Left ventricle myocardium inferior (tissue), 1 donor: ENCODE results near the gene DDA1. TPM values are rescaled to one million over a fixed set of nuclear protein-coding genes. Genes with fewer than 3 reads are reported as not detected.

Experiments used
- DNase-seq: peaks from one replicate; pipeline ENCODE4 v3.0.0-alpha.2; 2020
- H3K27ac ChIP-seq: fragments of 200-600 bp; replicated peaks from 2 replicates; pipeline ENCODE4 v1.8.0; 2021
- H3K27me3 ChIP-seq: fragments of 200-600 bp; 2 replicates; pipeline ENCODE4 v1.8.0; 2021; ENCODE audit warnings: low read depth
- H3K36me3 ChIP-seq: fragments of 200-600 bp; 2 replicates; pipeline ENCODE4 v1.8.0; 2021
- H3K4me1 ChIP-seq: fragments of 200-600 bp; 2 replicates; pipeline ENCODE4 v1.8.0; 2021
- H3K4me3 ChIP-seq: fragments of 200-600 bp; 2 replicates; pipeline ENCODE4 v1.8.0; 2021; ENCODE audit warnings: mild to moderate bottlenecking, moderate library complexity
- H3K9me3 ChIP-seq: fragments of 200-600 bp; replicated peaks from 2 replicates; pipeline ENCODE4 v1.8.0; 2021
- intact Hi-C: fragments of 100-400 bp; cut with micrococcal nuclease; formaldehyde crosslinking; loops from one replicate; pipeline ENCODE4 v1.11.0; 2022
- total RNA-seq: library from RNA; stranded (reverse); fragmentation: NEBNext Ultra II Directional; extraction: Animal tissue kit (Norgen Biotek cat#: 25700); gene quantifications from one replicate; pipeline ENCODE4 v1.2.1, GENCODE V29; 2021
- TF ChIP-seq, protein P1 (sequence below): fragments of 200-600 bp; IDR thresholded peaks from 2 replicates; pipeline ENCODE4 v1.8.0; 2021; ENCODE audit warnings: antibody characterized with exemption, mild to moderate bottlenecking, borderline replicate concordance
- donor health status: DM: no; HTN: yes; CAD: no; lungs with severe emphysema.

DDA1 gene
- total RNA-seq, 1 donor from 2014 or later, result 35.7 TPM

GRCh38 chr19:17324357-17325114 is 15.2 kb downstream of the DDA1 start:
- TF ChIP-seq, protein P1, sequence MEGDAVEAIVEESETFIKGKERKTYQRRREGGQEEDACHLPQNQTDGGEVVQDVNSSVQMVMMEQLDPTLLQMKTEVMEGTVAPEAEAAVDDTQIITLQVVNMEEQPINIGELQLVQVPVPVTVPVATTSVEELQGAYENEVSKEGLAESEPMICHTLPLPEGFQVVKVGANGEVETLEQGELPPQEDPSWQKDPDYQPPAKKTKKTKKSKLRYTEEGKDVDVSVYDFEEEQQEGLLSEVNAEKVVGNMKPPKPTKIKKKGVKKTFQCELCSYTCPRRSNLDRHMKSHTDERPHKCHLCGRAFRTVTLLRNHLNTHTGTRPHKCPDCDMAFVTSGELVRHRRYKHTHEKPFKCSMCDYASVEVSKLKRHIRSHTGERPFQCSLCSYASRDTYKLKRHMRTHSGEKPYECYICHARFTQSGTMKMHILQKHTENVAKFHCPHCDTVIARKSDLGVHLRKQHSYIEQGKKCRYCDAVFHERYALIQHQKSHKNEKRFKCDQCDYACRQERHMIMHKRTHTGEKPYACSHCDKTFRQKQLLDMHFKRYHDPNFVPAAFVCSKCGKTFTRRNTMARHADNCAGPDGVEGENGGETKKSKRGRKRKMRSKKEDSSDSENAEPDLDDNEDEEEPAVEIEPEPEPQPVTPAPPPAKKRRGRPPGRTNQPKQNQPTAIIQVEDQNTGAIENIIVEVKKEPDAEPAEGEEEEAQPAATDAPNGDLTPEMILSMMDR, result no peak
- H3K4me3 ChIP-seq, result no peak overlapping the region
- peaks cover 40% of the 10 kb centered on the region for H3K36me3 ChIP-seq
- H3K27me3 ChIP-seq, result no peaks in the 10 kb centered on the region
- peaks cover 12% of the 10 kb centered on the region for H3K4me1 ChIP-seq
- DNase-seq, result no peak
- H3K27ac ChIP-seq, result no peak overlapping the region
- no peaks in the 10 kb centered on the region for H3K9me3 ChIP-seq
- intact Hi-C loops, result no loop called here

DNA sequence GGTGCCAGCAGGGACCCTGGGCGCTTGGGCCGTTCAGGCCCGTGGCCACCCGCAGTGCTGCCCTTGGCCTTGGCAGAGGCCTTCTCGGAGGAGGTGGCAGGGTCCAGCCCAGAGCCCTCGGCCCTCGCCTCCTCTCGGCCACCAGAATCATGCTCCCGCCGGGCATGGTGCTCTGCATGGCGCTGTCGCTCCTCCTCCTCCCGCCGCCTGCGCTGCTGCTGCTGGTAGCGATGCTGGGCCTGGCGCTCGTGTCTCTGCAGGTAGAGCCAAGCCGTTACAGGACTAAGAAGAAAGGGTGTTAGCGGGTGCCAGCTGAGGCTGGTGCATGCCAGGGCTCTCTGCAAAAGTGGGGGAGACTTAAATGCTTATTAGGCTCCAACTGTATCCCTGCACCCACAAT is 15.8 kb downstream of the DDA1 start:
- Histone ChIP-seq H3K4me3 (no peak overlapping the region), H3K9me3 (no peaks in the 10 kb centered on the region), H3K27ac (no peak overlapping the region), H3K27me3 (no peaks in the 10 kb centered on the region), H3K36me3 (peaks cover 34% of the 10 kb centered on the region), H3K4me1 (peaks cover 12% of the 10 kb centered on the region)
- TF ChIP-seq, protein P1, result no peak
- intact Hi-C loops, result no loop called here
- DNase-seq, result no peak

GRCh38 chr19:17325881-17326594 is 16.7 kb downstream of the DDA1 start:
- DNase-seq, result no peak
- H3K4me1 ChIP-seq, result peaks cover 12% of the 10 kb centered on the region
- H3K4me3 ChIP-seq, result no peak overlapping the region
- H3K9me3 ChIP-seq, result no peaks in the 10 kb centered on the region
- TF ChIP-seq, protein P1, result no peak
- peaks cover 26% of the 10 kb centered on the region for H3K36me3 ChIP-seq
- no peaks in the 10 kb centered on the region for H3K27me3 ChIP-seq
- H3K27ac ChIP-seq, result peak overlapping the region; percentile 23
- intact Hi-C loops, result no loop called here

- TF ChIP-seq, protein P1, result no peak
- Histone ChIP-seq H3K27me3 (no peaks in the 10 kb centered on the region), H3K4me3 (no peak overlapping the region), H3K4me1 (peaks cover 12% of the 10 kb centered on the region), H3K36me3 (peaks cover 21% of the 10 kb centered on the region), H3K27ac (no peak overlapping the region), H3K9me3 (no peaks in the 10 kb centered on the region)
- intact Hi-C loops, result no loop called here
- DNase-seq, result no peak
These were observed 17.2 kb downstream of the DDA1 start for GRCh38 chr19:17326595-17326966.

DNA sequence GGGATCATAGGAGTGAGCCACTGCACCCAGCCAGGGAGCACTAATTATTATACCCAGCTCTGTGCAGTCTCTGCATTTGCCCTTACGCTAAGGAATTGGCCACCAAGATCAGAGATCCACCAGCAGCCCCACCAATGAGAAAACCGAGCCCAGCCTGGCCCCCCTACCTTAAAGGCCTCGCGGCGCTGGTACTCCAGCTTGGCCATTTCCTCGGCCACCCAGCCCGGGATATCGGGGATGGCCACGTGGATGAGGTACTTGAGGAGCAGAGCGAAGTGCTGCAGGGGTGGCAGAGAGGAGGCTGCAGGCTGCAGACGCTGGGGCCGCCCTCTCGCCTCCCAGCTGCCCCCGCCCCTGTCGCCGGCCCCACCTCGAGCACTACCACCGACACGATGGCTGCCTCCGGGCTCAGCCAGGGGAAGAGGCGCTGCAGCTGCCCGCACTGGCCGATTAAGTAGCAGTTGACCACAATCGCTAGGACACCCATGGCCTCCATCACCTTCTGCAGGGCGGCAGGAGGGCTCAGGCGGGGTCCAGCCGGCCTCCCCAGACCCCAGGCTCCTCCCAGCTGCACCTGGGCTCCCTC is 17.8 kb downstream of the DDA1 start:
- intact Hi-C loops, result no loop called here
- Histone ChIP-seq H3K4me3 (no peak overlapping the region), H3K36me3 (peaks cover 15% of the 10 kb centered on the region)

More for the DNA sequence above, 17.8 kb downstream of the DDA1 start:
- TF ChIP-seq, protein P1, result no peak
- H3K4me1 ChIP-seq, result peaks cover 12% of the 10 kb centered on the region
- DNase-seq, result no peak
- no peaks in the 10 kb centered on the region for H3K9me3 ChIP-seq
- H3K27ac ChIP-seq, result no peak overlapping the region
- no peaks in the 10 kb centered on the region for H3K27me3 ChIP-seq
